GM18867 (cell line): ENCODE measurements around the gene BRK1.
"Not testable (repeated sequence)": the region's sequence is repeated elsewhere in the genome, so short reads cannot be mapped to it uniquely, and the experiment has no call there.

Source experiments
- ATAC-seq: cut with Tn5 transposase; IDR thresholded peaks from one replicate; pipeline ENCODE4 v1.9.1; 2021; ENCODE audit warnings: mild to moderate bottlenecking, moderate library complexity; ENCODE audit not compliant: unreplicated experiment

The BRK1 gene

GRCh38 chr3:10142707-10143560 lies 27.5 kb downstream of the BRK1 start:
- ATAC-seq: no peak

GRCh38 chr3:10145685-10146084 lies 30.2 kb downstream of the BRK1 start:
- ATAC-seq: no peak

DNA sequence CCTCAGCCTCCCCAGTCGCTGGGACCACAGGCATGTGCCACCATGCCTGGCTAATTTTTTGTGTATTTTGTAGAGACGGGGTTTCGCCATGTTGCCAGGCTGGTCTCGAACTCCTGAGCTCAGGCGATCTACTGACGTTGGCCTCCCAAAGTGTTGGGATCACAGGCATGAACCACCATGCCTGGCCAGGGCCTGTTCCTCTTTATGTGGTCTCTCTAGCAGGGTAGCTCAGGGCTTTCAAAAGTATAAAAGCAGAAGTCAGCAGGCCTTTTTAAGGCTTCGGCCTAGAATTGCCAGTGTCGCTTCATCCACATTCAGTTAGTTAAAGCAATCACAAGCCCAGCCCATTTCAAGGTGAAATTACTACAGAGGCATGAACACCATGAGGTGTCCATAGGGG lies 33.8 kb downstream of the BRK1 start:
- no peak for ATAC-seq

- ATAC-seq: no peak
Observed at GRCh38 chr3:10150987-10151386, 35.5 kb downstream of the BRK1 start.

DNA sequence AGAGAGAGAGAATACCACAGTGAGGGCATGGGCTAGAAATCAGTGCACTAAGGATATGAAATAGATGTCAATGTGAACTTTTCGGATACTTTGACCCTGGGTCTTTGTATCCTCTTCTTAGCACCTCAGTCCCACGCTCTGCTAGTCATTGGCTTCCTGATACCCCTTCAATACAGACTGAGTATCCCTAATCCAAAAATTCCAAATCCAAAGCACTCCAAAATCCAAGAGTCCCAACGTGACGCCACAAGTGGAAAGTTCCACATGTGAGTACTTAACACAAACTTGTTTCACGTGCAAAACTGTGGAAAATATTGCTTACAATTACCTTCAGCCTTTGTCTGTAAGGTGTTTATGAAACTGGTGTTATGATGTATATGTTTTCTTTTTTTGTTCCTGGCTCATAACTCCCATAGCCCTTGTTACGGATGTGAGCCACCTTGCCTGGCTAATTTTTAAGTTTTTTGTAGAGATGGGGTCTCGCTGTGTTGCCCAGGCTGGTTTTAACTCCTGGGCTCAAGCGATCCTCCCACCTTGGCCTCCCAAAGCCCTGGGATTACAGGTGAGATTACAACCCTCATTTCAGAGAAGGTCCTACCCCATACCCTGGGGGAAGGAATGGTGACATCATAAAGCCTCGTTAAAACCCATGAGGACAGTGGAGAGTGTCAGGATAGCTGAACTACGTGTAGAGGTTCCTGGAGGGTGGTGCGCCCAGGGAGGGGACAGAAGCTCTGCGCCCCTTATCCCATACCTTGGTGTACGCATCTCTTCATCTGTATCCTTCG lies 39.1 kb downstream of the BRK1 start:
- ATAC-seq: no peak

DNA sequence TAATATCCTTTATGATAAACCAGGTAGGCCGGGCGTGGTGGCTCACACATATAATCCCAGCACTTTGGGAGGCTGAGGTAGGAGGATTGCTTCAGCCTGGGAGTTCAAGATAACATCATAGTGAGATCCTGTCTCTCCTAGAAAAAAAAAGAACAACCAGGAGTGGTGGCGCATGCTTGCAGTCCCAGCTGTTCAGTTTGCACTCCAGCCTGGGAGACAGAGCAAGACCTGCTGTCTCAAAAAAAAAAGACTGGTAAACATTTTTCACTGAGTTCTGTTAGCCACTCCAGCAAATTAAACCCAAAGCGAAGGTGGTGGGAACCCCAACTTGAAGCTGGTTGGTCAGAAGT lies 39.6 kb downstream of the BRK1 start:
- no peak for ATAC-seq

- ATAC-seq: no peak
Observed at GRCh38 chr3:10155658-10156057, 40.2 kb downstream of the BRK1 start.

- no peak for ATAC-seq
Observed at GRCh38 chr3:10157031-10157430, 41.6 kb downstream of the BRK1 start.

- ATAC-seq: not testable (repeated sequence)
Observed at GRCh38 chr3:10158555-10158954, 43.1 kb downstream of the BRK1 start.

- no peak for ATAC-seq
Observed at GRCh38 chr3:10160346-10160745, 44.9 kb downstream of the BRK1 start.

DNA sequence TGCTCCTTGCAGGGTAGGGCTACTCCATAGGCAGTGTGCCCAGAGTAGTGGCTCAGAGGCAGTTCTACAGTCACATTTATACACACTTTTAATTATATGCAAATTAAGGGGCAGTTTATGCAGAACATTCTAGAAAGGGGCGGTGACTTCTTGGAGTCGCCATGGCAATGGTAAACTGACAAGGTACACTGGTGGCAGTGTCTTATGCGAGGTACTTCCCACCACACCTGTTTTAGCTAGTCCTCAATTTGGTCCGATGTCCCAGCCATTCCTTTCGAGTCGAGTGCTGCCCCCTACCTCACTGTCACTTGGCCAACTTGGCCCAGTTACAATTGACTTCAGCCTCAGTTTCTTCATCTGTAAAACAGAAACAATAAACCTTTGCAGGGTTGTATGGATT lies 45.5 kb downstream of the BRK1 start:
- no peak for ATAC-seq

DNA sequence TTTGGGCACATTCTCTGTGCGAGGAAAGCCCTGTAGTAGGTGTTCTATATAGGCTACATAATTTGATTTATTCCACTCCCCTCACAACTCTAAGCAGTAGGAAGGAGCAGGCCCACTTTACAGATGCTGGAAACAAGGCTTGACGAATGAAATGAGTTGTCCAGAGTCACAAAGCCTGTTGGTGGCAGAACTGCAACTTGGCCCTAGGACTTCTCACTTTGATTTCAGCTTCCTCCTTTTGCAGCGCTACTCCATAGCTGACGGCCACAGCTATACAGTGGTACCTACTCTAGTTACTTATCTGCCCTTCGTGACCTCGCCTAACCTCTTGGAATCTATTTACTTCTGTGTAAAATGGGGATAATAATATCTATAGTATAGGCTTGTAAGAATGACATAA lies 46.7 kb downstream of the BRK1 start:
- no peak for ATAC-seq

DNA sequence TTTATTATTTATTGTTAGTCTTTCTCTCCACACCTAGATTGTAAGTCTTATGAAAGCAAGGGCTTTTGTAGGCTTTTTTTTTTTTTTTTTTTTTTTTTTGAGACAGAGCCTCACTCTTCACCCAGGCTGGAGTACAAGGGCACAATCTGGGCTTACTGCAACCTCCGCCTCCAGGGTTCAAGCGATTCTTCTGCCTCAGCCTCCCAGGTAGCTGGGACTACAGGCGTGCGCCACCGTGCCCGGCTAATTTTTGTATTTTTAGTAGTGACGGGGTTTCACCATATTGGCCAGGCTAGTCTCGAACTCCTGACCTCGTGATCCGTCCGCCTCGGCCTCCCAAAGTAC lies 48.7 kb downstream of the BRK1 start:
- not testable (repeated sequence) for ATAC-seq

DNA sequence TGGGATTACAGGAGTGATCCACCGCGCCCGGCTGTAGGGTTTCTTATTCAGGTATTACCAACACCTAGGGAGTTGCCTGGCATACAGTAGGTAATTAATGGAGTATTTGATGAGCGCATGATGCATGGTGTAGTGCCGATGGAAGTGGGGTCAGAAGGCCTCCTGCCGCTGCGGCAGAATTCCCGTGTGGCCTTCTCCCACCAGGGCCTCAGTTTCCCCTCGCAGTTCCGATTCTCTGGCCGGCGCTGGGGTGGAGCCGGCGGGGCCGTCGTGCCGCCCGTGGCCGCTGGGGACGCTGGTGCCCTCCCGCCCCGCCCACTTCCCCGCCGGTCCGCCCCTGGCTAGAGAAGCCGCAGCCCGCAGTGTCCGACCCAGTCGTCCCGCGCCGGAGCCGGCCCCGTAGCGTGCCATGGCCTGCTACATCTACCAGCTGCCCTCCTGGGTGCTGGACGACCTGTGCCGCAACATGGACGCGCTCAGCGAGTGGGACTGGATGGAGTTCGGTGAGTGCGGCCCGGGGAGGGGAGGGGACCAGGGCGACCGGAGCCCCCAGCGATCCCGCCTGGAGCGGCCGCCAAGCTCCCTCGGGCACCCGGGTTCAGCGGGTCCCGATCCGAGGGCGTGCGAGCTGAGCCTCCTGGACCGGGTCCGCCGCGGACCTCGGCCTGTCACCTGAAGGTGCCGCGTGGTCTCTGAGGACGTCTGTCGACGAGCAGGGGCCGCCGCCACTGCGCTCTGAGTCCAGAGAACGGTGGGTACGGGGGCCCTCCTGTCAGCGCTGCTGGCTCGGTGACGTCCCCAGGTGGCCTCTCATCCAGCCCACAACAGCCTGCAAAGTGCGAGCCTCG lies 49.3 kb downstream of the BRK1 start, which contains the start of gene IRAK2:
Gene IRAK2, plus strand, starts transcription at position 374 of the 848 bp plus-strand sequence. Its CDS starts 36 bp downstream, at position 410.
- peak; percentile 87 for ATAC-seq

DNA sequence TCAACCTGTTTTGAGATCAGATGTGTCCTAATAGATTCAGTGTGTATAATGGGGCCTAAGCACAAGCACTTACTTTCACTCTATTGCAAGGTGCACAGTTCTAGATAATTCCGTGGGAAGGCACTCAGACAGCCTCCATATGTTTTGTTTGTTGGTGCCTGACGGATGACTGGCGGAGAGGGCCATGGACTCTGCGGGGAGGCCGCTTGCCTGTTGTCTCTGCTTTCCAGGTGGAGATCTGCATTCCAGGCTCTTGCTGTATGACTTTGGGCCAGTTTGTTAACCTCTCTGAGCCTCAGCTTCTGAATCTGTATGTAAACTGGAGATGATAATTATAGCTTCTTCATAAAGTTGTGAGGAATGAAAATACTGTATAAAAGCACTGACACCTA lies 50.7 kb downstream of the BRK1 start:
- no peak for ATAC-seq

DNA sequence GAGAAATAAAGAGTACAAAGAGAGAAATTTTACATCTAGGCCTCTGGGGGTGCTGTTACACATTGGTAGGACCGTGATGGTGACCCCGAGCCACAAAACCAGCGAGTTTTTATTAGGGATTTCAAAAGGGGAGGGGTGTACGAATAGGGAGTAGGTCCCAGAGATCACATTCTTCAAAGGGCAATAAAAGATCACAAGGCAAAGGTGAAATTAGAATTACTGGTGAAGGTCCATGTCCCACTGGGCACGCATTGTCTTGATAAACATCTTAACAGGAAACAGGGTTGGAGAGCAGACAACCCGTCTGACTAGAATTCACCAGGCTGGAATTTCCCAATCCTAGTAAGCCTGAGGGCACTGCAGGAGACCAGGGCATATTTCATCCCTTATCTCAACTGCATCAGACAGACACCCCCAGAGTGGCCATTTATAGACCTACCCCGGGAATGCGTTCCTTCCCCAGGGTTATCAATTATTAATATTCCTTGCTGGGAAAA lies 53.6 kb downstream of the BRK1 start:
- no peak for ATAC-seq

DNA sequence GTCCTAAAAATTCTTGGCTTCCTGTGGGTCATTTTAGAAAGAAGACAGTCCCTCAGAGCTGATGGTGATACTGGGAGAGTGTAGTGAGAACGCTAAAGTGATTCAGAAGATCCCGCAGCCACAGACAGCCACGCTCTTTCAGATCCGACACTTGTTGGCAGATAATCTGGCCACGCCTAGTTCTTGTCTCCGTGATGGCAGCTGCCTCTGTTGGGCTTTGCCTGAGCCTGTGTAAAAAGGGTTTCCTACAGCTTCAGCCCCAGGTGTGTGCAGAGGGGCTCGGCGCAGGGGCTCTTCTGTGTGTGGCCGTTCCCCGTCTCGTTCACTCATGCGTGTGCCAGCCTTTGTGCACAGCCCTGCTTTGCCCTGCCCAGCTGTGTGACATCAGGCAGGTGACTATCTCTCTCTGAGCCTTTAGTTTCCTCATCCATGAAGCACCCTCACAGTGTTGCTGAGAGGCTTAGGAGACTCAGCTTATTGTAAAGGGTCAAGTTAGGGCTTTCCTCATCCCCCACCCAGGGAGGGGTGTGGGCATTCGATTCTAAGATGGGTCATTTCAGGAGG lies 55.5 kb downstream of the BRK1 start:
- no peak for ATAC-seq

GRCh38 chr3:10173095-10173925 lies 57.8 kb downstream of the BRK1 start:
- ATAC-seq: no peak

GRCh38 chr3:10173926-10174435 lies 58.5 kb downstream of the BRK1 start:
- ATAC-seq: no peak

DNA sequence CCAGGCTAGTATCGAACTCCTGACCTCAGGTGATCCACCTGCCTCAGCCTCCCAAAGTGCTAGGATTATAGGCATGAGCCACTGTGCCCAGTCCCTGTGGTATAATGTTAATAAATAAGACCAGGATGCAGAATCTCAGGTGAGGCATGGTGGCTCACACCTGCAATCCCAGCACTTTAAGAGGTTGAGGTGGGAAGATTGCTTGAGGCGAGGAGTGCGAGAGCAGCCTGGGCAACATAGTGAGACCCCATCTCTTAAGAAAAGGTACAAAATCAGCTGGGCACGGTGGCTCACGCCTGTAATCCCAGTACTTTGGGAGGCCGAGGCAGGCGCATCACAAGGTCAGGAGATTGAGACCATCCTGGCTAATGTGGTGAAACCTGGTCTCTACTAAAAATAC lies 59.9 kb downstream of the BRK1 start:
- not testable (repeated sequence) for ATAC-seq
